ENCODE results near the gene IFNGR1.

IFNGR1 gene

GRCh38 chr6:137172734-137173431 lies 46.3 kb downstream of the IFNGR1 start:
- no peak for DNase-seq

- no peak for DNase-seq
These were observed 47.1 kb downstream of the IFNGR1 start for GRCh38 chr6:137171824-137172733.

GRCh38 chr6:137171053-137171374 lies 48.2 kb downstream of the IFNGR1 start:
- DNase-seq = no peak

- DNase-seq = no peak
These were observed 48.7 kb downstream of the IFNGR1 start for GRCh38 chr6:137170266-137171052.

- no peak for DNase-seq
These were observed 51.3 kb downstream of the IFNGR1 start for GRCh38 chr6:137167702-137168377.

GRCh38 chr6:137166247-137167098 lies 52.7 kb downstream of the IFNGR1 start:
- no peak for DNase-seq

- no peak for DNase-seq
These were observed 53.6 kb downstream of the IFNGR1 start for GRCh38 chr6:137165375-137166246.

GRCh38 chr6:137163732-137164318 lies 55.4 kb downstream of the IFNGR1 start:
- DNase-seq = no peak

- DNase-seq = no peak
These were observed 56.4 kb downstream of the IFNGR1 start for GRCh38 chr6:137162692-137163306.

GRCh38 chr6:137161949-137162348 lies 57.2 kb downstream of the IFNGR1 start:
- DNase-seq = no peak

- DNase-seq = peak; percentile 20
These were observed 58.4 kb downstream of the IFNGR1 start for GRCh38 chr6:137160763-137161162.

- DNase-seq = peak; percentile 17
These were observed 59.3 kb downstream of the IFNGR1 start for GRCh38 chr6:137159912-137160311.

- DNase-seq = no peak
These were observed 61.6 kb downstream of the IFNGR1 start for GRCh38 chr6:137157601-137158000.

GRCh38 chr6:137156650-137157049 lies 62.5 kb downstream of the IFNGR1 start:
- no peak for DNase-seq

GRCh38 chr6:137155830-137156229 lies 63.4 kb downstream of the IFNGR1 start:
- peak; percentile 76 for DNase-seq

GRCh38 chr6:137150072-137150471 lies 69.1 kb downstream of the IFNGR1 start:
- no peak for DNase-seq

- no peak for DNase-seq
These were observed 70.2 kb downstream of the IFNGR1 start for GRCh38 chr6:137149035-137149393.

GRCh38 chr6:137148306-137149034 lies 70.7 kb downstream of the IFNGR1 start:
- DNase-seq = peak; percentile 14

Measured in fibroblast of upper back skin (primary cell).